Sigmoid colon (tissue), 4 donors: ENCODE results near the gene DPM1.

ENCODE experiments used
- EP300 ChIP-seq, 4 donors: sonication (generic); formaldehyde crosslinking; IDR thresholded peaks; one replicate each; pipeline ENCODE4 v1.6.1; 2017; ENCODE audit warnings: antibody characterized with exemption in 4 of 4
- POLR2A ChIP-seq, 2 donors: fragments of 450-650 bp; IDR thresholded peaks; one replicate each; pipeline ENCODE4 v1.6.1; 2016; ENCODE audit warnings: antibody characterized with exemption in 2 of 2, mild to moderate bottlenecking in 2 of 2, moderate library complexity in 2 of 2
- POLR2AphosphoS5 ChIP-seq, 4 donors: sonication (generic); formaldehyde crosslinking; IDR thresholded peaks; one replicate each; pipeline ENCODE4 v1.6.1; 2017; ENCODE audit warnings: antibody characterized with exemption in 4 of 4
- TF ChIP-seq, protein P1 (sequence below), 4 experiments: fragments of 450-650 bp in 3 of 4; fragments of 200-600 bp in 1 of 4; IDR thresholded peaks; one replicate each; pipeline ENCODE4 v1.5.1; 2016 to 2019; ENCODE audit warnings: antibody characterized with exemption in 4 of 4, mild to moderate bottlenecking in 3 of 4, moderate library complexity in 2 of 4

- TF ChIP-seq, protein P1, sequence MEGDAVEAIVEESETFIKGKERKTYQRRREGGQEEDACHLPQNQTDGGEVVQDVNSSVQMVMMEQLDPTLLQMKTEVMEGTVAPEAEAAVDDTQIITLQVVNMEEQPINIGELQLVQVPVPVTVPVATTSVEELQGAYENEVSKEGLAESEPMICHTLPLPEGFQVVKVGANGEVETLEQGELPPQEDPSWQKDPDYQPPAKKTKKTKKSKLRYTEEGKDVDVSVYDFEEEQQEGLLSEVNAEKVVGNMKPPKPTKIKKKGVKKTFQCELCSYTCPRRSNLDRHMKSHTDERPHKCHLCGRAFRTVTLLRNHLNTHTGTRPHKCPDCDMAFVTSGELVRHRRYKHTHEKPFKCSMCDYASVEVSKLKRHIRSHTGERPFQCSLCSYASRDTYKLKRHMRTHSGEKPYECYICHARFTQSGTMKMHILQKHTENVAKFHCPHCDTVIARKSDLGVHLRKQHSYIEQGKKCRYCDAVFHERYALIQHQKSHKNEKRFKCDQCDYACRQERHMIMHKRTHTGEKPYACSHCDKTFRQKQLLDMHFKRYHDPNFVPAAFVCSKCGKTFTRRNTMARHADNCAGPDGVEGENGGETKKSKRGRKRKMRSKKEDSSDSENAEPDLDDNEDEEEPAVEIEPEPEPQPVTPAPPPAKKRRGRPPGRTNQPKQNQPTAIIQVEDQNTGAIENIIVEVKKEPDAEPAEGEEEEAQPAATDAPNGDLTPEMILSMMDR (IDR thresholded peaks at IDR 0.05): no peak
- TF ChIP-seq EP300 (IDR thresholded peaks at IDR 0.05) (no peak), POLR2AphosphoS5 (IDR thresholded peaks at IDR 0.05) (no peak), POLR2A (IDR thresholded peaks at IDR 0.05) (no peak)
Observed at GRCh38 chr20:50916934-50917333, 41.4 kb downstream of the DPM1 start.
